Measurements from ENCODE around the gene RAB5B.
"Not testable (repeated sequence)": the region's sequence is repeated elsewhere in the genome, so short reads cannot be mapped to it uniquely, and the experiment has no call there.

RAB5B gene

GRCh38 chr12:56020423-56021184 is 46.7 kb downstream of the RAB5B start, which contains the start of gene IKZF4:
Gene IKZF4 (plus strand): TSS chr12:56021043. CDS start chr12:56021494, 451 bp downstream.
- DNase-seq: peak; percentile 22

GRCh38 chr12:56021889-56022497 is 48.1 kb downstream of the RAB5B start:
- no peak for DNase-seq

DNA sequence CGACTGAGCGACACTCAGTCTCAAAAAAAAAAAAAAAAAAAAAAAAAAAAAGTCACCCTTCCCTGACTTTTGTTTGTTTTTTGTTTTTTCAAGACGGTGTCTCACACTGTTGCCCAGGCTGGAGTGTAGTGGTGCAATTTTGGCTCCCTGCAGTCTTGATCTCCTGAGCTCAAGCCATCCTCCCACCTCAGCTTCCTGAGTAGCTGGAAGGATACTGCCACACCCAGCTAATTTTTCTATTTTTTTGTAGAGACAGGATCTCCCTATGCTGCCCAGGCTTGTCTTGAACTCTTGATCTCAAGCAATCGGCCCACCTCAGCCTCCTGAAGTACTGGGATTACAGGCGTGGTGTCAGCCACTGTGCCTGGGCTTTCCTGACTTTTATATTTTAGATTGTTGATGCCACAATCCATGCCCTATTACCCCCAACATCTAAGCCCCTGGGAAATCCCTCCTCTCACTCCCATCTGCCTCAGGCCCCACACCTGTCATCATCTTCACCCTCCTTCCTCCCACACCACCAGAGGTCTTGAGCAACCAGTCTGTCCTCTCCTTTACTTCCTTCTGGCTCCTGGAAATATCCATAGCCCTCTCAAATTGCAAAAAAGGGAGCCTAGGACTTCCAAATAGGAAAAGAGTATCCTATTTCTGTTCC is 54.8 kb downstream of the RAB5B start:
- DNase-seq: no peak

DNA sequence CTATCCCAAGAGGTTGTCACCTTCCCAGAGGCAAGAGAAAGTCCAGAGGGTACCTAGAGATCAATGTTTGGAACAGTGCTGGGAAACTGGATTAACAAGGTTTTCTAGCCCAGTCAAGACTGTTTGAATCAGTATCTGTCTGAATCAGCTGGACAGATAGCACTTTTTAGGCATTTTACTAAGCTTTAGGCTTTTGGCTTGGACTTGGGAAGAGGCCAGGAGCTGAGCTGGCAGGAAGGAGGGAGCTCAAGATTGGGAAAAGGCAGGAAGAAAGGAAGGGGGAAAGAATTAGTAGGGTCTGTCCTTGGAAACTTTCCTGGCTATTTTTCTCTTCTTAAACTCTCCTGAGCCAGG is 55.3 kb downstream of the RAB5B start:
- DNase-seq: no peak

GRCh38 chr12:56029666-56030293 is 55.9 kb downstream of the RAB5B start:
- DNase-seq: peak; percentile 57

- DNase-seq: no peak
Observed at GRCh38 chr12:56031987-56032386, 58.1 kb downstream of the RAB5B start.

- no peak for DNase-seq
Observed at GRCh38 chr12:56034586-56035332, 60.9 kb downstream of the RAB5B start.

GRCh38 chr12:56037161-56037560 is 63.3 kb downstream of the RAB5B start:
- no peak for DNase-seq

GRCh38 chr12:56038022-56038655 is 64.3 kb downstream of the RAB5B start:
- DNase-seq: no peak

DNA sequence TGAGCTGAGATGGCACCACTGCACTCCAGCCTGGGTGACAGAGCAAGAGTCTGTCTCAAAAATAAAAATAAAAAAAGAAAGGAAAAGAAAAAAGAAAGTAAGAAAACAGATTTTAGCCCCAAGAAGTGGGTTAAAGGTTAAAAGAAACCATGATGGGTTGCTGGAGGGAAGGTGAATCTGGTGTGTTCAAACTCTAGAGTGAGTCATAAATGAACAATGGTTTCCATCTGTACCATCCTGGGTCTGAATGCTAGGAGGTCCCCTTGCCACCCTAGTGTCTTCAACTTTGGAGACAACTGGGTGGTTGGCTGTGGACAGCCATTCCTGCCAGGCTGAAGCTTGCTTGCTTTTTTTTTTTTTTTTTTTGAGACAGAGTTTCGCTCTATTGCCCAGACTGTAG is 66.3 kb downstream of the RAB5B start:
- DNase-seq: peak; percentile 43

DNA sequence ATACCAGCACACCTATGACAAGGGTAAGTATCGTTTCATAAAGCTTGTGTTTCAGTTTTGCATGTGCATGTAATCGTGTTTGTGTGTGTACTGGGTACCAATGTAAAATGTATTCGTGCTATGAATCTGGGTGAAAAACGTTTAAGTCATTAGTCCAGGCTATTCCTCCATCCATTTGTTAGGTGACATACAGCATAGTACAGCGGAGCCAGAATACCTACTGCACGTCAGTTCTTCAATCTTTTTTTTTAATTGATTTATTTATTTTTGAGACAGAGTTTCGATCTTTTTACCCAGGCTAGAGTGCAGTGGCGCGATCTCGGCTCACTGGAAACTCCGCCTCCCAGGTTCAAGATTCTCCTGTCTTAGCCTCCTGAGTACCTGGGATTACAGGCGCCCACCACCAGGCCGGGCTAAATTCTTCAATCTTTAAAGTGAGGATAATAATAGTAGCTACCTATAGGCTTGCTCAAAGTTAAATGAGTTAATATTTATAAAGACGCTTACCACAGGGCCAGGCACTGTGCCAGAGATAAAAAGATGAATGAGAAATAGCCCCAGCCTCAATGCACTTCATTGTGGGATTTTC is 67.2 kb downstream of the RAB5B start:
- DNase-seq: no peak

DNA sequence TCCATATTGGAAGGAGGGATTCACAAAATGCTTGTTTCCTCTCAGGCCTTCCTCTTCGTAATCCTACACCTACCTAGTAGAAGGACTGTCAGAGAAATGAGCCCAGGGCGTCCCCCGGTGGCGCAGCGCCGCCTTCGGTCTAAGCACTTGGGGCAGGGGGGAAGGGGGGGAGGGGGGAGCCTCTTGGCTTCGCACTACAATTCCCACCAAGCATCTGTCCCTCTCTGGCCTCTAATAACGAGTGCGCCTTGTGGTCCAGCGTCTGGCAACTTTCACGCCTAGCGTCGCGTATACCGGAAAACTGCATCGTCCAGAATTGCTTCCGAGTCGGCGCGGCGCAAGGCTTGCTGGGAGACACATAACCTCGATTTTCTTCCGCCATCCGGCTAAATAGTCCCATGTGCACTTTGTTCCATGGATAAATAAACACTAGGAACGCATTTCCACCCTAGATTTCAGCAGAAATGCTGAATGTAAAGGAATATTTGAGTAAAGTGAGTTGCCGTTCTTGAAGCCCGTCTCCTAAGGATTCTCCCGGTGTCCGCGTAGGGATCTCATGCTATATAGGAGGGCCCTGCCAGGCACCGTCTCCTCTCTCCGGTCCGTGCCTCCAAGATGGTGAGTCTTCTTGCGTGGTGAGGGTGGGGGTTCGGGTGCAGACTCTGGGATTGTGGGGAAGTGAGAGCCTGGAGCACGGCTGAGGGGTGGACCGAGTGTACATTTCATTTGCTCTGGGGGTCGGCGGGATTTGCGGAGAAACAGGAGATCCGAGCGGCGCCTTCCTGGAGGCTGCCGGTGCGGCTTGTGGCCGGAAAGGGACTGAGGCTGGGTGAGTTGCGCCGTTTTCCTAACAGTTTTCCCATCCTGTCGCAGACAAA is 67.9 kb downstream of the RAB5B start, which contains the start of gene RPS26:
TSS of gene RPS26 (plus strand) at position 367 of the 878 bp plus-strand sequence. CDS start at position 616, 249 bp downstream.
- peak; percentile 96 for DNase-seq

DNA sequence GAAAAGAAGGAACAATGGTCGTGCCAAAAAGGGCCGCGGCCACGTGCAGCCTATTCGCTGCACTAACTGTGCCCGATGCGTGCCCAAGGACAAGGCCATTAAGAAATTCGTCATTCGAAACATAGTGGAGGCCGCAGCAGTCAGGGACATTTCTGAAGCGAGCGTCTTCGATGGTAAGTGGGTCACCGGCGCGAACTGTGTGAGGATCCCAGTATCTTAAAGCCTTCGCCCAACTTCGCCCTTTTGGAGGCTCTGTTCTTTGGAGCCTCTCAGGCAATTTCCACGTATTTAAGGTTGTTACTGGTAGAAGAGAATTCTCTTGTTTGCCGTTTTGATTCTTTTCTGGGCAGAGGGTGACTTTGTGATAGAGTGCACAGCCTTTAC is 68.5 kb downstream of the RAB5B start:
- DNase-seq: not testable (repeated sequence)

- no peak for DNase-seq
Observed at GRCh38 chr12:56042843-56043242, 69.0 kb downstream of the RAB5B start.
